Measurements from ENCODE around the gene PTPRE.

PTPRE gene

GRCh38 chr10:128026615-128027300 is 119.9 kb downstream of the PTPRE start:
- Histone ChIP-seq H3K4me1 (ENCODE audit: control insufficient read depth, insufficient read depth, low read length) (no peaks in the 10 kb centered on the region), H3K4me3 (ENCODE audit: low read depth, low read length) (no peak overlapping the region), H3K36me3 (ENCODE audit: control insufficient read depth in 2 of 2, insufficient read depth in 1 of 2, low read length in 2 of 2) (no peaks in the 10 kb centered on the region), H3K9me3 (ENCODE audit: control insufficient read depth, insufficient read depth, low read depth, low read length) (no peaks in the 10 kb centered on the region), H3K27ac (ENCODE audit: extremely low read depth, low read depth, low read length) (no peak overlapping the region)
- CTCF ChIA-PET, result interaction anchor here (0.6 to 1.5 kb wide), 8 partner anchors 8 to 173 kb away, joined by 3 to 14 read pairs (median 4); no protein-coding TSS in a partner anchor
- POLR2A ChIA-PET, result no interaction called here
- TF ChIP-seq ZNF202 (tag by site-specific recombination; IDR thresholded peaks at IDR 0.05; ENCODE audit: borderline replicate concordance) (no peak), ZNF488 (tag by site-specific recombination; IDR thresholded peaks at IDR 0.05) (no peak), ZNF585B (tag by site-specific recombination; IDR thresholded peaks at IDR 0.05) (peak; percentile 33; the same call in 1 of the 2 replicates), ZBTB48 (tag by site-specific recombination; IDR thresholded peaks at IDR 0.05) (no peak), ZNF677 (tag by site-specific recombination; IDR thresholded peaks at IDR 0.05) (no peak)

GRCh38 chr10:128027306-128027705 is 120.4 kb downstream of the PTPRE start:
- CTCF ChIA-PET, result interaction anchor here (0.9 to 1.5 kb wide), 4 partner anchors 8 to 121 kb away, joined by 5 to 14 read pairs (median 6); no protein-coding TSS in a partner anchor
- no peaks in the 10 kb centered on the region for H3K4me1 ChIP-seq (ENCODE audit: control insufficient read depth, insufficient read depth, low read length)
- no peak for TF ChIP-seq TRIM28 (IDR thresholded peaks at IDR 0.05; ENCODE audit: borderline replicate concordance, low read length)
- TF ChIP-seq, protein P1, sequence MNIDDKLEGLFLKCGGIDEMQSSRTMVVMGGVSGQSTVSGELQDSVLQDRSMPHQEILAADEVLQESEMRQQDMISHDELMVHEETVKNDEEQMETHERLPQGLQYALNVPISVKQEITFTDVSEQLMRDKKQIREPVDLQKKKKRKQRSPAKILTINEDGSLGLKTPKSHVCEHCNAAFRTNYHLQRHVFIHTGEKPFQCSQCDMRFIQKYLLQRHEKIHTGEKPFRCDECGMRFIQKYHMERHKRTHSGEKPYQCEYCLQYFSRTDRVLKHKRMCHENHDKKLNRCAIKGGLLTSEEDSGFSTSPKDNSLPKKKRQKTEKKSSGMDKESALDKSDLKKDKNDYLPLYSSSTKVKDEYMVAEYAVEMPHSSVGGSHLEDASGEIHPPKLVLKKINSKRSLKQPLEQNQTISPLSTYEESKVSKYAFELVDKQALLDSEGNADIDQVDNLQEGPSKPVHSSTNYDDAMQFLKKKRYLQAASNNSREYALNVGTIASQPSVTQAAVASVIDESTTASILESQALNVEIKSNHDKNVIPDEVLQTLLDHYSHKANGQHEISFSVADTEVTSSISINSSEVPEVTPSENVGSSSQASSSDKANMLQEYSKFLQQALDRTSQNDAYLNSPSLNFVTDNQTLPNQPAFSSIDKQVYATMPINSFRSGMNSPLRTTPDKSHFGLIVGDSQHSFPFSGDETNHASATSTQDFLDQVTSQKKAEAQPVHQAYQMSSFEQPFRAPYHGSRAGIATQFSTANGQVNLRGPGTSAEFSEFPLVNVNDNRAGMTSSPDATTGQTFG (tag by site-specific recombination; IDR thresholded peaks at IDR 0.05; ENCODE audit: borderline replicate concordance), result no peak
- TF ChIP-seq ZFP41 (tag by site-specific recombination; IDR thresholded peaks at IDR 0.05; ENCODE audit: borderline replicate concordance), result no peak
- TF ChIP-seq ZNF433 (tag by site-specific recombination; IDR thresholded peaks at IDR 0.05; ENCODE audit: low read depth), result no peak
- TF ChIP-seq ZNF140 (tag by site-specific recombination; IDR thresholded peaks at IDR 0.05), result no peak
- TF ChIP-seq ZBTB10 (tag by site-specific recombination; IDR thresholded peaks at IDR 0.05), result no peak
- TF ChIP-seq ZBTB17 (tag by site-specific recombination; IDR thresholded peaks at IDR 0.05), result no peak
- TF ChIP-seq ZXDB (tag by site-specific recombination; IDR thresholded peaks at IDR 0.05), result no peak
- TF ChIP-seq ZNF416 (tag by site-specific recombination; IDR thresholded peaks at IDR 0.05), result no peak
- no peak for TF ChIP-seq SCRT2 (tag by site-specific recombination; IDR thresholded peaks at IDR 0.05)
- TF ChIP-seq ELK4 (IDR thresholded peaks at IDR 0.05; ENCODE audit: borderline replicate concordance, low read depth, low read length), result no peak
- no peak for TF ChIP-seq ATF2 (tag by site-specific recombination; IDR thresholded peaks at IDR 0.05; ENCODE audit: low read depth)
- TF ChIP-seq ZNF521 (tag by site-specific recombination; IDR thresholded peaks at IDR 0.05), result no peak
- TF ChIP-seq ZNF138 (tag by site-specific recombination; IDR thresholded peaks at IDR 0.05; ENCODE audit: borderline replicate concordance), result no peak
- no peak for TF ChIP-seq ZNF266 (tag by site-specific recombination; IDR thresholded peaks at IDR 0.05; ENCODE audit: low read depth)
- TF ChIP-seq ZFHX2 (tag by site-specific recombination; conservative IDR thresholded peaks at IDR 0.05), result no peak
- no peak for TF ChIP-seq ZNF394 (tag by site-specific recombination; IDR thresholded peaks at IDR 0.05; ENCODE audit: borderline replicate concordance)
- TF ChIP-seq ZNF223 (tag by site-specific recombination; IDR thresholded peaks at IDR 0.05), result no peak
- no peak for TF ChIP-seq ZNF239 (tag by site-specific recombination; IDR thresholded peaks at IDR 0.05)
- TF ChIP-seq ZNF747 (tag by site-specific recombination; IDR thresholded peaks at IDR 0.05), result no peak
- no peaks in the 10 kb centered on the region for H3K9me3 ChIP-seq (ENCODE audit: control insufficient read depth, insufficient read depth, low read depth, low read length)
- no peak overlapping the region for H3K27ac ChIP-seq (ENCODE audit: extremely low read depth, low read depth, low read length)
- no peak overlapping the region for H3K4me3 ChIP-seq (ENCODE audit: low read depth, low read length)
- POLR2A ChIA-PET, result no interaction called here
- no peaks in the 10 kb centered on the region for H3K36me3 ChIP-seq (ENCODE audit: control insufficient read depth in 2 of 2, insufficient read depth in 1 of 2, low read length in 2 of 2)
